NCI-H146 treated with DMSO at 0.1 percent for 48 hours (cell line): ENCODE results near the gene OGFOD2.
"Not testable (repeated sequence)": the region's sequence is repeated elsewhere in the genome, so short reads cannot be mapped to it uniquely, and the experiment has no call there.

ENCODE experiments used
- DNase-seq: peaks from one replicate; lab custom pipeline; 2025; ENCODE audit not compliant: unreplicated experiment; lab: John Stamatoyannopoulos, UW

The OGFOD2 gene

DNA sequence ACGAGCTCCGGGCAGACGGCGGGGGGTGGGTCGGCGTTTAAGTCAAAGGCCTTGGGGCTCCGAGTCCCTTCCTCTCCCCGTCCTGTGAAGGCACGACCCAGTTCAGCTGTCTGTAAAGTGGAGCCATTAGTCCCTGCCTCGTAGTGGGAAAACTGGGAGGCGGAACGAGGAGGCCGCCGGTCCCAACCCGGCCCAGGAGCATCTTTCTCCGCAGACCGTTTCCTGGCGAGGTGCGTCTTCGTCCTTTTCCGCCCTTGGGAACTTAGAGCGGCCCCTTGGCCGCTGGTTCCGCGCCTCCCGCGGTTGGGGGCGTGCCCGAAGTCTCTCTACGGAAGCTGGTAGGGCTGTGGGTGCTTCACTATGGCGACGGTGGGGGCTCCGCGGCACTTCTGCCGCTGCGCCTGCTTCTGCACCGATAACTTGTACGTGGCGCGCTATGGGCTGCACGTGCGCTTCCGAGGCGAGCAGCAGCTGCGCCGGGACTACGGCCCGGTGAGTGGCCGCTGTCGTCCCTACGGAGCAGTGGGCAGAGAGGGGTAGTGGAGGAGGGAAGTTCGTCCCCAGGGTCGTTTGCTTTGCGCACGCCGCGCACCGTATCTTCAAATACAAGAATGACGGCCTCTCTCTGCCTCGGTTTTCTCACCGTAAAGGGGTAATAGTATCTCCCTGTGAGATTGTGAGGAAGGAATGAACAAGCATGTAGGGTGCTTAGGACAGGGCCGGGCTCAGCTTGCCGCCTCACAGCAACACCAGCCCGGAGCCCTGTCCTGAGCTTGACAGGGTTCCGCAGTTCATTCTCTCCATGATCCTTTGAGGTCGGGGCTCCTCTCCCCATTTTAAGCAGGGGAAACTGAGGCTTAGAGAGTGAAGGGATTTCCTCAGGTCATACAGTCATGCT is at the start of gene OGFOD2:
TSS of gene OGFOD2 (plus strand) at position 353 of the 898 bp plus-strand sequence. CDS start at position 361, 8 bp downstream.
- DNase-seq, result peak; percentile 85

DNA sequence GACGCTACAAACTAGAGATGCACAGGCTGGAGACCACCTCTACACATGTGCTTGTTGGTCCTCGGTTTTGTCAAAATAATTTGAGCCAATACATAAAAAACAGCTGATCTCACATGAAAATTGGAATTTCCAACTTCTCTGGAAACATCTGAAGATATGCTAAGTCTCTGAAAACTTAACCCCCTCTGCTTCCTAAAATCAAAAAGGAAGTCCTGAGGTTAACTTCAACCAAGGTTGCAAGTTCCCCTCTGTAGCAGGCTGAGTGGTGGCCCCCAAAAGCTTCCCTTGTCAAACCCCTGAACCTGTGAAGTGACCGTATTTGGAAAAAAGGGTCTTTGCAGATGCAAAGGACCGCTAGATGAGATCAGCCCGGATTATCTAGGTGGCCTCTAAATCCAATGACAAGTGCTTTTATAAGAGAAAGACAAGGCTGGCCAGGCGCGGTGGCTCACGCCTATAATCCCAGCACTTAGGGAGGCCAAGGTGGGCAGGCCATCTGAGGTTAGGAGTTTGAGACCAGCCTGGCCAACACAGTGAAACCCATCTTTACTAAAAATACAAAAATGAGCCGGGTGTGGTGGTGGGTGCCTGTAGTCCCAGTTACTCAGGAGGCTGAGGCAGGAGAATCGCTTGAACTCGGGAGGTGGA is 47.2 kb upstream of the OGFOD2 start:
- no peak for DNase-seq

DNA sequence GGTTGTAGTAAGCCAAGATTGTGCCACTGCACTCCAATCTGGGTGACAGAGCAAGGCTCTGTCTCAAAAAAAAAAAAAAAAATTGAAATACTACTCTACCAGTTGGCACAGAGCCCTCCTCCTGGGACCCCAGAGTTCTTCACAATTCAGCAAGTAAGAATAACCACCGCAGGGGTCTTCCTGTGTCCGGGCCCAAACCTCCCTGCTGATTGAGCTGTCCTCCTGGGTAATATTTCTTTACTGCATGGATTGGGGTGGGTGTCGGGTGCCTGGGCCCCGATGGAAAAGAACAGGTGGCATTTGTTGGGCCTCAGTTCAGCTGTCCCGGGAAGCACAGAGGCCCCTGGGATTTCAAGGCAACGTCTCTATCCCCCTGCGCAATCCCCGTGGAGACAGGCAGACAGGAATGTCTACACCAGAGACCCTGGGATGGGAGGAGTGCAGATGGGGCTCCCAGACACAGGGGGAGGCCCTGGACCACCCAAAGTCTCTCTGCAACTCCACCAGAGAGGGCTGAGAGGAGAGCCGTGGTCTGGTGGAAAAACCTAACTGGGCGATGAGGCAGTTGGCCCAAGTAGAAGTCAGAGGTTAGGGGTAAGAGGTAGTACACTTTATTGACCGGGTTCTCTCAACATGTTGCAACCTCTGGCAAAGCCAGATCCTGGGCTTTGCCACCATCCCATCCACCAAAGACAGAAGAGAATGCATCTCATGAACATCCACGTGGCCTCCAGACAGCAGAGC is 46.5 kb upstream of the OGFOD2 start:
- DNase-seq, result no peak

DNA sequence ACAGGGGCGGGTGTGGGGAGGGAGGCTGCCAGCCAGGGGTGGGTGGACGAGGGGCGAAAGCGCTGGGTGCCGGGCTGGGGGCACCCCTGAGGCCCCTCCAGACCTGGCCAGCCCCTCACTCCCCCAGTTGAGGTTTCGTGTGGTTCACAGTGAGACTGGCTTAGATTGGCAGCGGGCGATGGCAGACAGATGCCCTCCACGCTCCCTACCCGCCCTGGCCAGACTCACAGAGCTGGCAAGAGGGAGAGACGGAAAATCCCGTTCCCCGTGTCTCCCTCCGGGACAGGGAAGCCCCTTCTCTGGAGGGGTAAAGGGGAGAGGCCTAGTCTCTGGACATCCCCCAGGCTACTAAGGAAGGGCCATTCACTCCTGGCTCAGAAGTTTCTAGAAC is 45.9 kb upstream of the OGFOD2 start:
- no peak for DNase-seq

DNA sequence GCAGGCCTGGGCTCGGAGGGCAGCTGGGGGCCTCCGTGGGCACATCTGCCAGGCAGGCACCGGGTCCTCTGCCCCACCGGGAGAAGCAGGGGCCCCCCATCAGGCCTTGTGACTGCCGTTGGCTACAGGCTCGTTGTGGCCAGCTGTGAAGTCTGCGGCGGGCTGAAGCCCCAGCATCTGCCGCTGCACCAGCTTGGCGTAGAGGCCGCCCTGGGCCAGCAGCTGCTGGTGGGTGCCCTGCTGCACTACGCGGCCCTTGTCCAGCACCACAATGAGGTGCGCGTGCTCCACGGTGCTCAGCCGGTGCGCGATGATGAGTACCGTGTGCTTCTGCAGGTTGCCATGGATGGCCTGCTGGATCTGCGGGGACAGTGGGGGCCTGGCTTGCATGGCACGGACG is 45.2 kb upstream of the OGFOD2 start:
- no peak for DNase-seq

DNA sequence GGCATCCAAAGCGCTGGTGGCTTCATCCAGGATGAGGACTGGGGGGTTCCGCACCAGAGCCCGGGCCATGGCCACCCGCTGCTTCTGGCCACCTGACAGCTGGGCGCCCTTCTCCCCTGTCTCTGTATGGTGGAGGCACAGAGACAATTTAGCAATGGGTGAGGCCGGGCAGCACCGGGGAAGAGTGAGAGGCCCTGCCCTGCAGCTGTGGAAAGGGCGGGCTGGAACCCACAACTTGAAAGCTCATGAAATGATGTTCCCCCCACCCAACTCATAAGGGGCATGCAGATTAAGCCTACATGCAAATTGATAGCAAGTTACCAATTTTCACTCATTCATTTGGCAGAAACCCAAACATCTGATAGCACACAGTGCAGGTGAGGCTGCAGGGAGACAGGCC is 42.8 kb upstream of the OGFOD2 start:
- DNase-seq, result no peak

DNA sequence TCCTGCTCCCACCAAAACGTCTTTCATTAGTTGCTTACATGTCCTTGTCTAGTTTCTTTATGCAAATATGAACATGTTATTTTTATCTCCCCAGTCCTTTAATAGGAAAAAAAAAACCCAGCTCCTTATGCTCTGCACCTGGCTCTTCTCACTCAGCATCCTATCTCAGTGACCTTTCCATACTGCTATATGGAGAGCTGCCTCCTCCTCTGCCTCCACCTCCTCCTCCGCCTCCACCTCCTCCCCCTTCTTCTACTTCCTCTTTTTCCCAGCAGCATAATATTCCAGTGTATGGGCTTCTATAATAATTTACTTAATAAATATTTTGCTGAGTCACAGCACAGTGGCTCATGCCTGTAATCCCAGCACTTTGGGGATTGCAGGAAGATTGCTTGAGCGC is 40.3 kb upstream of the OGFOD2 start:
- DNase-seq, result no peak

DNA sequence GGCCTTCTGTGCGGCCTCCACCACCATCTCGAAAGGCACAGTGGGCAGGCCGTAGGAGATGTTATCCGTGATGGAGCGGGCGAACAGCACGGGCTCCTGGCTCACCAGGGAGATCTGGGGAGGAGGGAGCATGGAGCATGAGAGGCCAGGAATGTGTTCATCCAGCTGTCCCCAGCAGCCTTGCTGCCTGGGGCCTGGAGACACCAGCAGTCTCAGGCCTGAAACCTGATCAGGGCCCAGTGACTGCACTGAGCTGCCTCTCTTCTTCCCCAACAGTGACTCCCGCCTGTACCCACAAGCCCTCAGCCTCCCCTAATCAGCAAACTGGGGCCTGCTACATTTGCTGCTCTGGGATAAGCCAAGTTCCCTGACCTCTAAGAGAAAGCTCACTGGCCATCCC is 39.7 kb upstream of the OGFOD2 start:
- no peak for DNase-seq

DNA sequence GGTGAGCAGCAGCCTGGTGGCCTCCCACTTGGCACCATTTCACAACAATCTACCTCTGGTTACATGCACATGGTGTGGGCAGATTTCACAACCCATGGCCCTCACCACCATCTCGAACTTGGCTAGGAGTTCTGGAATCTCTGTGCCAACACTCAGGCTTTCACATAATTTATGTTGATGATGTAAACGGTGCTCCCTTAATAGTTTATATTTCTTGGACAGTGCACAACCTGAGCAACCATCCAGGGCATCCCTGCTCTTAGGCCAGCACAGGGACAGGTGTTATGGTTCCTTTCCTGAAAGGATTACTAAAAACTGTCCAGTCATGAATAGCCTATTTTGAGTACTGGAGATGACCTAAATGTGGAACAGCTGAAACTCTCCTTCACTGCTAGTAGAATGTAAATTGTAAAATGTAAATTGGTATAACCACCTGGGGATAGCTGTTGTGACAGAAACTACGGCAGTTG is 37.4 kb upstream of the OGFOD2 start:
- DNase-seq, result no peak

DNA sequence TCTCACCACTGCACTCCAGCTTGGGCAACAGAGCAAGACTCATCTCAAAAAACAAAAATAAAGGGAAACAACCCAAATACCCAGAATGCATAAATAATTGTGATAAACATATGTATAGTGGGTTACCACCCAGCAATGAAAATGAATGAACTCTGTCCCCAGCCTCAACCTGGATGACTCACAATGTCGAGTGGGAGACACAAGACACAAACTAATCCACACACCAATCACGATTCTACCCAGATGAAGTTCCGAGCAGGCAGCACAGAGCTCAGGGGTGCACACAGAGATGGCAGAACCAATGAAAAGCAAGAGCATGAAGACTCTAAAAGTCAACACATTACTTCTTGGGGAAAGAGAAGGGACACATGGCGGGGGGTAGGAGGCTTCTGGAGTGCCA is 35.9 kb upstream of the OGFOD2 start:
- no peak for DNase-seq

DNA sequence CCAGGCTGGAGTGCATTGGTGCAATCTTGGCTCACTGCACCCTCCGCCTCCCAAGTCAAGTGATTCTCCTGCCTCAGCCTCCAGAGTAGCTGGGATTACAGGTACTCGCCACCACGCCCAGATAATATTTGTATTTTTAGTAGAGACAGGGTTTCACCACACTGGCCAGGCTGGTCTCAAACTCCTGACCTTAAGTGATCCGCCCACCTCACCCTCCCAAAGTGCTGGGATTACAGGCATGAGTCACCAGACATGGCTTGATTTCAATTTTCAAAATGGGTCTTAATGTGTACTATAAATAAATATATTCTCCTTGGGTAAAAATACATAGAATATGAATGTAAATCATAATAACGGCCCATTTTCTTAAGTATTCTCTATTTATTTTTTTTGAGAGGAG is 33.7 kb upstream of the OGFOD2 start:
- DNase-seq, result not testable (repeated sequence)

DNA sequence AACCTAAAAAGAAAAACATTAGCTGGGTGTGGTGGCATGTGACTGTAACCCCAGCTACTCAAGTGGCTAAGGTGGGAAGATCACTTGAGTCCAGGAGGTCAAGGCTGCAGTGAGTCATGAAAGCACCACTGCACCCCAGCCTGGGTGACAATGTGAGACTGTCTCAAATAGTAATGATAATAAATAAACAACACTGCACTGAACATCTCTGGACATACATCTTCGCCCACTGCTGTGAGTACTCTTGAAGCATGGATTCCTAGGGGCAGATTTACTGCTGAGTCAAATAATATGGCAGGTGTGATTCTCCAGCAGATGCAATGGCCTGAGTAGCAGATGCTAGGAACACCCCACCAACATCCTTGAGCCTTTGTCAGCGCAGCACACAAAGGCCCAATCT is 32.4 kb upstream of the OGFOD2 start:
- DNase-seq, result no peak

DNA sequence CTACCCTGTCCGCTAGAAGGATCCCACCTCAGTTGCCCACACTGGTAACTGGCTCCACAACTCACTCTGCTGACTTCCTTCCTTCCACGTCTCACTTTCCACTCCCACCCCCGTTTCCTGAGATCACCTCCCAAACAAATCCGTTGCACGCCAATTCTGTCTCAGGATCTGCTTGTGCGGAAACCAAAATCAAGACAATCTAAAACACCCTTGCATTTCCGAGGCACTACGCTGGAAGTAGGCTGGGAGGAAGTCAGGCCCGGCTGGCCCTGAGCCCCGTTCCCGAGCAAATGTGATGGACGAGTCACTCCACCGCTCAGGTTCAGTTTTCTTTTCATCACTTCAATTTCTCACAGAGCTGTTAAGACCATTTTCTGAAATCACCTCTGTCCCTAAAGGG is 31.8 kb upstream of the OGFOD2 start:
- no peak for DNase-seq

DNA sequence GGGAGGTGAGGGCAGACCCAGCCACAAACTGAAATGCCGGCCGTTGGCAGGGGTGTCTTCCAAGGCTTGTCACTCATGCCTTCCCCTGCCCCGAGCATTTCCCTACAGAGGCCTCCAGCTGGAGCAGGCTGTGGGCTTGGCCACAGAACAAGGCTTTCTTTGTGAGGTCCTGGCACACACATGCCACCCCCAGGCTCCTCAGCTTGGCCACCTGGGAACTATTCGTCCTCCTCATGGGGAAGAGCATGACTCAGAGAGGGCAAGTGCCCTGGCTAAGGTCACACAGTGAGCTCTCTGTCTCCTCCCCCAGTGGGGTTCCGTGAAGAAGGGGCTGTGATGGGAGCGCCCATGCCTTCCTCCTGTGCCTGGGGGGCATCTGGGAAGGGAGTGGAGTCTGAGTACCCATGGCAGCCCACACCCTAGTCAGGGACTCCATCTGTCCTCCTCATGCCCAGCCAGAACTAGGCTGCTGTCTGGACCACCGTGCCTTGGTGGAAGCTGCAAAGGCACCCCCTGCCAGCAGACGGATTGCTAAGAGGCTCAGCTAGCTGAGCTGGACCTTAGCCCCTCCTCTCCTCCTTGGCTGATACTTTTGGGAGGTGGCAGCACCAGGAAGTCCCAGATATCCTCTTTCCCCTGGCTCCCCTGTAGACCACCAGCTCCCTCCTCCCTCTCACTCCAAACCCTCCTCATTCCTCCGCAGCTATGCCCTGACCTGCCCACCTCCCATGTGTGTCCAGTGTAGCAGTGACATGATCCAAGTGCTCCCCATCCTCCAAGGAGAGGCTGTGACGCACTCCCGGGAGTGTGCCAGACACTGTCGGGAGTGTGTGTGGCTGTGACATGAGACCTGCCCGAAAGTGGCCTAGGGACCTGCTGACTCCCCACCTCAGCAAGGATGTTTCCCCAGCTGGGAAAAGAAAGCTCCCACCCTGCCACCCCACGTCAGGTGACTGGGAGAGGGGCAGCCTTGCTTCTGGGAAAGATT is 30.1 kb upstream of the OGFOD2 start:
- no peak for DNase-seq

DNA sequence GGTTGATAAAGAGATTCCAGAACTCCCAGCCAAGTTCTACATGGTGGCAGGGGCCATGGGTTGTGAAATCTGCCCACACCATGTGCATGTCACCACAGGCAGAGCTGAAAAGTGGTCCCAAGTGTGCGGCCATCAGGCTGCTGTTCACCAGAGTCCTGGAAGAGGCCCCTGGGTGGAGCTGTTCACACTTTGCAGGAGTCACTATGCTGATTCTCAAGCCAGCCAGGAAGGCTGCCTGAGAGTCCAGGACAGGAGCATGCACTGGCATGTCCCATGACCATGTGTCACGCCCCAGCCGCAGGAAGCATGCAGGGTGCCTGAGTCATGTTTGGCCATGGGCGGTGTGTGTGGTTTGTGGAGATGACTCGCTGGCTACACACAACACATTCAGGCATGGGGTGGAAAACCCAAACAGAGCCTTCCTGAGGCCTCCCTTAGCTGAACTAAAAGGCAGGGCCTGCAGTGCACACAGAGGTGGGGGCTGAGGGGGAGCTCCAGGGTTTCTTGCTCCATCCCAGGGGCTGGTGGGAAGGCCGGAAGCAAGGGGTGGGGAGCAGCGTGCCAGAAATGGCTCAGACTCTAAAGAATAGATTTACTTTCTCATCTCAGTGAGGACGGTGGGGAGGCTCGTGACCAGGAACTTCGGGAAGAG is 28.2 kb upstream of the OGFOD2 start:
- no peak for DNase-seq

DNA sequence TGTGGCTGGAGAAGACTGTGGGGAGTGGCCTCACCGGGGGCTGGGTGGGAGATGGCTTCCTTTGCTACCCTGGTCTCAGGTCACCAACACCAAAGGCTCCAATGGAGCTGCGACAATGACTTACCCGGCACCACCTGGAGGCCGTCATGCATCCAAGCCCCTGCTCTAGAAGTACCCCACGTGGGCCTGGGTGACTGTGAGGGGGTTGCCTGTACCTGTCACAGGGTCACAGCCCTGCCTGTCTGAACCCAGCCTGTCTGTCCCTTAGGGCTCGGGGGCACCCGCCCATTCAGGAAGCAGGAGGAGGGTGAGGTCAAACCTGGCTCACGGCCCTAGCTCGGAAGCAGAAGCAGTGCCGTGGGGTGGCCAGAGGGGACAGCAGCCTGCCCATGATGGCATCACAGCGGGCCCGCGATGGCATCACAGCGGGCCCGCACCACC is 27.7 kb upstream of the OGFOD2 start:
- no peak for DNase-seq

DNA sequence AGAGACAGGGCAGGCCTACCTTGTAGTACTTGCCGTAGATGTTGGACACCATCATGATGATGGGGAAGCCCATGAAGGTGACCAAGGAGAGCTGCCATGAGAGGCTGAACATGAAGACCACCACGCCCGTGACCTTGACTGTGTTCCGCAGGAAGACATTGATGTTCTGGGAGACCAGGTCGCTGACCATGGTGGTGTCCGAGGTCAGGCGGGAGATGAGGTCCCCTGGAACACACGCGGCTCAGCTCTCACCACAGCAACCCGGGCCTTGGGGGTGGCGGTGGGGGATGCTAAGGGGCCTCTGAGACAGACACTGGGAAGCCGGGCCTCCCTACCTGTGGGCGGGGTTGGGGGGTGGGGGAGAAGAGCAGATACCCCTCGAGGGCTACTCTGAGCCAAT is 26.4 kb upstream of the OGFOD2 start:
- no peak for DNase-seq

DNA sequence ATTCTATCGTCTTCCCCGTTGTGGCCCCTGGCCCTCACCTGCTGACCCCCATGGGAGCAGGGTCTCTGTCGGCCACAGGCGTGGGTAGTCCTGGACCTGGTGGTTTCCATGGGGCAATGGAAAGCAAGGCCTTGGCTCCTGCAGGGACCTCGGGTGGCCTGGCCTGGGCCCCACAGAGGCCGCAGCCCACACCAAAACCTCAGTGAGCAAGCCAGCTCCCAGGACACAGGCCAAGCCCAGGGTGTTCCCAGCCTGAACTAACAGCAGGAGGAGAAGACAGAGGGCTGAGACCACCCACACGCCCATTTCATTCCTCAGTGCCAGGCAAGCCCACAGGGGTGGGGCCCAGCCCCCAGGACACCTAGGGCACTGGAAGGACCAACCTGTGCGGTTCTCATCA is 25.6 kb upstream of the OGFOD2 start:
- DNase-seq, result no peak

DNA sequence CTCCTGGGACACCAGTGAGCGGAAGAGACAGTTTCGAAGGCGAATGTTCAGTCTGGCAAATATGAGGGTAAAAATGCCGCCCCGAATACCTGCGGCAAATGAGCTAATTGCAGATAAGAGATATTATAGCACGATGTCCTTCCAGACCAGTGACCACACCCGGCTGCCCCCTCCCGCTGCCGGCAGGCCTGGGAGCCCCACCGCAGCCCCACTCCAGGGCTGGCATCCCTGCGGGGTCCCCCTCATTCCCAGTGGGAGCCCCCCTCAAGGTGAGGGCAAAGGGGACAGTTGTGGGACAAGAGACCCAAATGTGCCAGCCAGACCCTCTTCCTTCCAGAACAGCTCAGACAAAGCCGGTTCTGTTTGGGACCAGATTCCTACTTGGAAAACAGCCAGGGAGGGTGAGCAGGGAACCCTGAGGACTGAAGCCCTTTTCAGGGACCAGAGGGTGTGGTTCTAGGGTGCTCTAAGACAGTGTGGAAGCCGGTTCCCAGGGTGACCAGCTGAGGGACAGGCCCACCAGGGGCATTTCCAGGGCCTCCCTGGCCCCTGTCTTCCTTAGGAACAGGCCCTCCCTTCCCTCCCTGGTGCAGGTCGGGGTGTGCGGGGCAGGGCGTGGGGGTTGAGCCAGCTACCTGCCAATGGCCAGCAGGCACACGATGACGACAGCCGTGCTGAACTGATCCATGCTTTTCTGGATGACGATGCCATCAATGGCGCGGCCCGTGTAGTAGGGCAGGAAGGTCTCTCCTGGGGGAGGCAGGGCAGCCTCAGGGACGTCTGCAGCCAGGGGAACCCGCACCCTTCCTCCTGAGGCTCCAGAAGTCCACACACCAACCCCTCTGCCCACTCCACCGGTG is 25.0 kb upstream of the OGFOD2 start:
- DNase-seq, result no peak
